MCF 10A (cell line): Measurements from ENCODE around the gene KCNG2. TPM values are rescaled to one million over a fixed set of nuclear protein-coding genes. Genes with fewer than 3 reads are reported as not detected.

Experiments used
- BruUV-seq: library from RNA; stranded (reverse); fragments of 400-500 nt; replicated peaks from 2 replicates; lab custom pipeline; 2021; lab: Mats Ljungman, UMichigan
- CTCF ChIA-PET: fragments of 300-600 bp; sonication (Branson Sonifier 250); formaldehyde crosslinking; extraction: SDS; loops from one replicate; lab custom pipeline; 2021; ENCODE audit warnings: antibody characterized with exemption, inconsistent platforms; lab: Yijun Ruan, JAX
- POLR2A ChIA-PET: fragments of 300-600, 350-650 bp; sonication (Branson Sonifier 250); formaldehyde crosslinking; extraction: SDS; loops from one replicate; lab custom pipeline; 2020; ENCODE audit warnings: antibody characterized with exemption, inconsistent platforms; lab: Yijun Ruan, JAX
- DNase-seq: peaks from one replicate; pipeline ENCODE4 v3.0.0-alpha.2; 2018; ENCODE audit not compliant: unreplicated experiment
- H3K27ac Mint-ChIP-seq: one replicate; pipeline ENCODE4 v1.8.0; 2022; ENCODE audit warnings: mild to moderate bottlenecking, low read depth, mixed read lengths; ENCODE audit not compliant: unreplicated experiment
- H3K27me3 Mint-ChIP-seq: one replicate; pipeline ENCODE4 v1.8.0; 2022; ENCODE audit warnings: mixed read lengths; ENCODE audit not compliant: insufficient read depth, unreplicated experiment
- H3K36me3 Mint-ChIP-seq: one replicate; pipeline ENCODE4 v1.8.0; 2022; ENCODE audit warnings: mild to moderate bottlenecking, moderate library complexity, mixed read lengths; ENCODE audit not compliant: insufficient read depth, unreplicated experiment
- H3K4me1 Mint-ChIP-seq: one replicate; pipeline ENCODE4 v1.8.0; 2022; ENCODE audit warnings: mixed read lengths; ENCODE audit not compliant: insufficient read depth, unreplicated experiment
- H3K4me3 Mint-ChIP-seq: one replicate; pipeline ENCODE4 v1.8.0; 2022; ENCODE audit warnings: mild to moderate bottlenecking, moderate library complexity, mixed read lengths; ENCODE audit not compliant: unreplicated experiment
- H3K9me3 Mint-ChIP-seq: one replicate; pipeline ENCODE4 v1.8.0; 2022; ENCODE audit warnings: mixed read lengths; ENCODE audit not compliant: unreplicated experiment
- CTCF ChIP-seq: fragments of 200-600 bp; IDR thresholded peaks from one replicate; pipeline ENCODE4 v1.8.0; 2022; ENCODE audit warnings: antibody characterized with exemption, mild to moderate bottlenecking; ENCODE audit not compliant: unreplicated experiment
- intact Hi-C: fragments of 100-400 bp; cut with micrococcal nuclease; formaldehyde crosslinking; loops from 2 replicates; pipeline ENCODE4 v1.14.1; 2022
- total RNA-seq: library from RNA; stranded (reverse); gene quantifications from 2 replicates; pipeline ENCODE4 v1.2.3, GENCODE V29; 2022

Gene KCNG2
- total RNA-seq, 1 experiment from 2014 or later: not detected

- Mint-ChIP-seq H3K27me3 (peaks cover 12% of the 10 kb centered on the region), H3K36me3 (no peaks in the 10 kb centered on the region), H3K4me1 (peaks cover 7% of the 10 kb centered on the region), H3K4me3 (no peak overlapping the region), H3K9me3 (peaks cover 22% of the 10 kb centered on the region), H3K27ac (no peak overlapping the region)
- no TSS peak for BruUV-seq
- intact Hi-C loops: no loop called here
- TF ChIP-seq CTCF: no peak
- POLR2A ChIA-PET: no interaction called here
- DNase-seq: no peak
- CTCF ChIA-PET: interaction anchor here (0.6 kb wide), 2 partner anchors 459 to 1496 kb away, joined by 3 read pairs; no protein-coding TSS in a partner anchor
These were observed 970 bp upstream of the KCNG2 start for GRCh38 chr18:79796531-79797405.

GRCh38 chr18:79798346-79798998 lies 734 bp downstream of the KCNG2 start:
- POLR2A ChIA-PET: interaction anchor here (0.5 kb wide), 1 partner anchor 181 kb away, joined by 3 read pairs; no protein-coding TSS in a partner anchor
- no peaks in the 10 kb centered on the region for H3K36me3 Mint-ChIP-seq
- peaks cover 12% of the 10 kb centered on the region for H3K27me3 Mint-ChIP-seq
- no peak overlapping the region for H3K27ac Mint-ChIP-seq
- no peak overlapping the region for H3K4me3 Mint-ChIP-seq
- peaks cover 22% of the 10 kb centered on the region for H3K9me3 Mint-ChIP-seq
- BruUV-seq: no TSS peak
- TF ChIP-seq CTCF: no peak
- DNase-seq: no peak
- intact Hi-C loops: no loop called here
- CTCF ChIA-PET: no interaction called here
- no peaks in the 10 kb centered on the region for H3K4me1 Mint-ChIP-seq

DNA sequence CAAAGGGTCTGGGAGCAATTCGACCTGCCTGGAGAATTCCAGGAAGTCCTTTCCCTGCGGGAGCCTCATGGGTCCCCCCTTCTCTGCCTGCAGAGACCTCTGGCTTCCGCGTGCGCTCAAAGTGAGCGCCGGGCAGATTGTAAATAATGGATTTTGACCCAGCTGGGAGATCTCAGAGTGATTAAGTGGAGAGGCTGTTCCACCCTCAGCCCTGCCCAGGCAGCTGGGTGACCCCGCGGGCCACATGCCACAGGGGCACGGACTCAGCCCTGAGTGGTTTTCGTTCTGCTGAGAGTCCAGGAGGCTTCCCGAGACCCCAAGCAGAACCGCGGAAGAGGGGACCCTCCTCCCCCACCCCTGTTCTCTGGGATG lies 1.2 kb downstream of the KCNG2 start:
- Mint-ChIP-seq H3K27ac (no peak overlapping the region), H3K4me1 (no peaks in the 10 kb centered on the region), H3K36me3 (no peaks in the 10 kb centered on the region), H3K9me3 (peaks cover 22% of the 10 kb centered on the region), H3K27me3 (peaks cover 12% of the 10 kb centered on the region), H3K4me3 (no peak overlapping the region)
- ChIA-PET POLR2A (interaction anchor here (0.5 kb wide), 1 partner anchor 181 kb away, joined by 3 read pairs; no protein-coding TSS in a partner anchor), CTCF (no interaction called here)
- DNase-seq: no peak
- BruUV-seq: no TSS peak
- TF ChIP-seq CTCF: no peak
- intact Hi-C loops: no loop called here
